Stimulated activated CD4-positive, alpha-beta T cell treated with anti-CD3 and anti-CD28 coated beads, TNF-alpha, amount 100 ng/mL, for 1 hour (primary cell): Measurements from ENCODE around the gene SLC25A34.
"Not testable (repeated sequence)": the region's sequence is repeated elsewhere in the genome, so short reads cannot be mapped to it uniquely, and the experiment has no call there.

Source experiments
- DNase-seq, 3 donors: peaks; one replicate each; pipeline ENCODE4 v3.0.0-alpha.2; 2020; ENCODE audit warnings: low read depth in 3 of 3, low spot score in 1 of 3

The SLC25A34 gene

GRCh38 chr1:15736038-15736891 lies at the start of gene SLC25A34:
Gene SLC25A34, plus strand, starts transcription at chr1:15736258. Its CDS starts 228 bp downstream, at chr1:15736486.
- DNase-seq: no peak

GRCh38 chr1:15687446-15687845 lies 48.6 kb upstream of the SLC25A34 start:
- DNase-seq: no peak

GRCh38 chr1:15690317-15690716 lies 45.7 kb upstream of the SLC25A34 start:
- no peak for DNase-seq

GRCh38 chr1:15691434-15692032 lies 44.5 kb upstream of the SLC25A34 start:
- no peak for DNase-seq

- no peak for DNase-seq
Measured at GRCh38 chr1:15692121-15692682, 43.9 kb upstream of the SLC25A34 start.

- no peak for DNase-seq
Measured at GRCh38 chr1:15693371-15693770, 42.7 kb upstream of the SLC25A34 start.

GRCh38 chr1:15696956-15697521 lies 39.0 kb upstream of the SLC25A34 start:
- DNase-seq: peak in 1 of 3 donors; percentile 14

GRCh38 chr1:15698201-15698600 lies 37.9 kb upstream of the SLC25A34 start:
- DNase-seq: no peak

GRCh38 chr1:15699321-15699720 lies 36.7 kb upstream of the SLC25A34 start:
- DNase-seq: not testable (repeated sequence)

- no peak for DNase-seq
Measured at GRCh38 chr1:15700508-15700907, 35.5 kb upstream of the SLC25A34 start.

GRCh38 chr1:15701784-15702183 lies 34.3 kb upstream of the SLC25A34 start:
- DNase-seq: no peak

GRCh38 chr1:15702722-15703550 lies 33.1 kb upstream of the SLC25A34 start:
- no peak for DNase-seq

- DNase-seq: no peak
Measured at GRCh38 chr1:15703562-15703961, 32.5 kb upstream of the SLC25A34 start.

- DNase-seq: no peak
Measured at GRCh38 chr1:15704526-15705183, 31.4 kb upstream of the SLC25A34 start.

GRCh38 chr1:15705184-15705566 lies 30.9 kb upstream of the SLC25A34 start:
- no peak for DNase-seq

- no peak for DNase-seq
Measured at GRCh38 chr1:15706751-15707150, 29.3 kb upstream of the SLC25A34 start.

- no peak for DNase-seq
Measured at GRCh38 chr1:15707239-15707925, 28.7 kb upstream of the SLC25A34 start.

GRCh38 chr1:15708486-15709137 lies 27.4 kb upstream of the SLC25A34 start:
- DNase-seq: no peak

GRCh38 chr1:15709226-15709625 lies 26.8 kb upstream of the SLC25A34 start:
- no peak for DNase-seq
